DMS79 treated with DMSO at 0.1 percent for 48 hours (cell line): ENCODE results near the gene SIX6.
"Not testable (repeated sequence)": the region's sequence is repeated elsewhere in the genome, so short reads cannot be mapped to it uniquely, and the experiment has no call there.

Experiments
- DNase-seq: peaks from one replicate; lab custom pipeline; 2025; lab: John Stamatoyannopoulos, UW

The SIX6 gene

DNA sequence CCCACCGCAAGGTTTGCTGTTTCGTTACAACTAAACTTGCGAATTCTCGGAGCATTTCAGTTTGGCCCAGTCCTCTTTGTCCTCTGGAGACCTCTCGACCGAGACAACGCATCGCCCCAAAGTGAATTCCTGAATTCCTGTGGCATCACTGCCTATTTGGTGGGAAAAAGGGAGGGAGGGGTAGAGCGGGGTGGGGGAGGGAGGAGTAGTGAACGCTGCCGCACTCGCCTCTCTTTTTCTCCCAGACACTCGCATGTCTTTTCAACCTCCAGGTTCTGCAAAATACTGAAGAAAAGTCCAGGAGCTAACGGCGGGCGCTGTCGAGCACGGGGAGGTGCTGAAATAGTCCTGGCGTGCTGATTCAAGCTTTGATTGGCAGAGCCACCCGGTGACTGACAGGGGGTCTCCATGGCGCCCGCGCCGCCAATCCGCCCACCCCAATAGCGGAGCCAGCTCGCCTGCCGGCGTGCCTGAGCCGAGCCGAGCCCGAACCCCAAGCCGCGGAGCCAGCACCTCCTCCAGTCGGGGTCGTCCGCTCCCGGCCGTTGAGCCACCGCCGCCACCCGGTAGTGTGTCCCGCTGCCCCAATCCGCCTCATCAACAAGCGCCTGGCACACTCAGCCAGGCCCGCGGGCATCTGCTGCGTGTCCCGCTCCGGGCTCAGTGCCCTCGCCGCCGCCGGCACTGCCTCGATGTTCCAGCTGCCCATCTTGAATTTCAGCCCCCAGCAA, at the start of gene SIX6:
SIX6 (plus strand) TSS at position 440 of the 731 bp plus-strand sequence; CDS start at position 693, 253 bp downstream.
- DNase-seq: peak; percentile 38

DNA sequence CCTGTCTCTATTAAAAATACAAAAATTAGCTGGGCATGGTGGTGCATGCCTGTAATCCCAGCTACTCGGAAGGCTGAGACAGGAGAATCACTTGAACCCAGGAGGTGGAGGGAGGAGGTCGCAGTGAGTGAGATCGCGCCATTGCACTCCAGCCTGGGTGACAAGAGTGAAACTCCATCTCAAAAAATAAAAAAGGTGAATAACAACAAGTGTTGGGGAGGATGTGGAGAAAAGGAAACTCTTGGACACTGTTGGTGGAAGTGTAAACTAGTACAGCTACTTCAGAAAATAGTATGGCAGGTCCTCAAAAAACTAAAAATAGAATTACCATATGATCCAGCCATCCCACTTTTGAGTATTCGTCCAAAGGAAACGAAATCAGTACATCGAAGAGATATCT, 28.7 kb upstream of the SIX6 start:
- not testable (repeated sequence) for DNase-seq

DNA sequence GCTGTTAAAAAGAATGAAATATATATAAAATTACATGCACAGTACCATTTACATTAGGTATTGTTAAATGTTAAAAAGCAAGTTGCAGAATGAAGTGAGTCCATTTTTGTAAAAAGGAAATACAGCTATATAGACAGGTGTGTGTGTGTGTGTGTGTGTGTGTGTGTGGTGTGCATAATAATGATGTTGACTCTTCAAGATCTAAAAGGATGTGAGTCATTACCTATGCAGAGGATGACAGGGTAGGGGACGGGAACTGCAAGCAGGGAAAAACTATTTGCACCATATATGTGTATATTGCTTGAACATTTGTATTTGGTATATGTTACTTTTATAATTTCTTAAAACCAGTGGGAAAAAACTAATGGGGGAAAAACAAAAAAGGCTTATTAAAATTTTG, 26.2 kb upstream of the SIX6 start:
- DNase-seq: no peak

DNA sequence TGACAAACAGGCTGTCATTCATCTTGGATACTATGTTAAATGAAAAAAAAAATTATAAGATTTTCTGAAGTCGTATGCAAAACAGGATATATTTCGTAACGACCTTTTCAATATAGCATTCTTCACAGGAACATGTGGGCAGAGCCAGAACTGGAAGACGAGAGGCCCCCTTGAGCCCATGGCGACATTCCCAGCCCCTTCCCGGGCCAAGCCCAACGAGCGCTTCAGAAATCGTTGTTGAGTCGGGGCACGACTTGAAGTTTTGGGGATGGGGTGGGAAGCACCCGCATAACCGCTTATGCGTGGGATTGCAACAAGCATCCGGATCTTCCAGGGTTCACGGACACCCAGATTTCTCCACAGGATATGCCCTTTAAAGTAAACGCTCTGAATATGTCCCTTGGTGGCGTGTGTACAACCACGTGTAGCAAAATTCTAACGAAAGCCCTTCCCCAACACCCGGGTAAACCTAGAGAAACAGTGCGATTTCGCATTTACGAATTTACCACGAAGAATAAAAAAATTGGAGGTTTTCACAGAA, 23.8 kb upstream of the SIX6 start:
- DNase-seq: no peak

DNA sequence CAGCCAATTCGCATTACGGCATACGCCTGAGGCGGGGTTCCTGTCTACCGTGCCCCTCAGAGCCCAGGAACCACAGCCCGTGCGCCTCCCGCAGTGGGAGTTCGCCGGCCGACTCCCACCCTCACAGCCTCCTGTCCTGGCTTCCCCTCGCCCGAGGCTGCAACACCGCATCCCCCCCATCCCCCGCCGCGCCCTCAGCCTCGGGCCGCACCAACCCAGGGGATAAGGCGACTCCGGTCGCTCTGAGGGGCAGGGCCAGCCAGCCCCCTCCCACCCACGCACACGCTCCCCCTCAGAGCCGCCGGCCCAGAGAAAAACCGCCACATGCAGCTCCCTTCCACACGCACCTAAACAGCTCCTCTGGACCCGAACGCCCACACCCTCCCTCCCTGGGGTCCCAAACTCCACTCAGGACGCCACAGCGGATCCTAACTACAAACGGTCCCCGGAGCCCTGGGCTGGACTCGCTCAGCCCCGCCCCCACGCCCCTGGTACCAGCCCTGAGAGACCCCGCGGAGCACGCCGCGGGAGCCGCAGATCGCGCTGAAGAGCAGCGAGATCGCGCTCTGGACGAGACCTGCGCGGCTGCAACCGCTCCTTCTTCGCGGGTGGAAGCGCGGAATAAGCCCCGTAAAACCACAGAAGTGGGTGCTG, 23.2 kb upstream of the SIX6 start, which contains the start of gene C14orf39:
C14orf39 (minus strand) TSS at position 466 of the 654 bp plus-strand sequence. CDS start 985 bp downstream, outside the sequence.
- no peak for DNase-seq

DNA sequence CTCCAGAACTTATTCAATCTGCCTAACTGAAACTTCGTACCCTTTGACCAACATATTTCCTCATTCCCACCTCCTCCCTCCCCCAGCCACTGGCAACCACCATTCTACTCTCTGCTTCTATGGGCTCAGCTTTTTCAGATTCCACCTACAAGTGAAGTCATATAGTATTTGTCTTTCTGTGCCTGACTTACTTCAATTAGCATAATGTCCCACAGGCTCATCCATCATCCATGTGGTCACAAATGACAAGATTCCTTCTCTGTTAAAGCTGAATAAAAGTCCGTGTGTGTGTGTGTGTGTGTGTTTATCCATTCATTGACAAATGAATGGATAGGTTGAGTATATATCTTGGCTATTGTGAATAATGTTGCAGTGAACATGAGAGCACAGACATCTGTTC, 21.7 kb upstream of the SIX6 start:
- no peak for DNase-seq

DNA sequence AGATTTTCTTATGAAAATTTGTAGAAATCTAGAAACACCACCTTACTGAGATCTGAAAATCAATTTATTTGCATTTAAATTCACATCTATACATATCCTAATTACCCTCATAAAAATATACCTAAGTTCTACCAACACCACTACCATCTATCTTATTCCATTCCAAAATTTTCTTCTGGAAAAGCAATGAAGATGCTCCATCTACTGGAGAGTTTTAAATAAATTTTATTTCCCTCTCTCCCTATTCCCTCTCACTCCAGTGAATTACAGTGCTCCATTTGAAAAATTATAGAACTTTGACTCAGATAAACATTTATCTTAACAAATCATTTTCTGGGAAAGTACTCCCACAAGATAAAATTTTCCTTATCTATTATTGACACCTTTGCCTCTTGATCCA, 20.8 kb upstream of the SIX6 start:
- DNase-seq: no peak

DNA sequence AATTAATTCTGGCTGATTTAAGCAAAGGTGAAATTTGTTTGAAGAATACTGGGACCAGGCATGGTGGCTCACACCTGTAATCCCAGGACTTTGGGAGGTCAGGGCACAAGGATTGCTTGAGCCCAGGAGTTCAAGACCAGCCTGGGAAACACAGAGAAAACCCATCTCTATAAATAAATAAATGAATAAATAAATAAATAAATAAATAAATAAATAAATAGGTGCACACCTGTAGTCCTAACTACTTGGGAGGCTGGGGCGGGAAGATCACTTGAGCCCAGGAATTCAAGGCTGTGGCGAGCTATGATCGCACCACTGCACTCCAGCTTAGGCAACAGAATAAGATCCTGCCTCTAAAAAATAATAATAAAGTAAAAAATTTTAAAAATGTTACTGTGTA, 18.7 kb upstream of the SIX6 start:
- DNase-seq: no peak

DNA sequence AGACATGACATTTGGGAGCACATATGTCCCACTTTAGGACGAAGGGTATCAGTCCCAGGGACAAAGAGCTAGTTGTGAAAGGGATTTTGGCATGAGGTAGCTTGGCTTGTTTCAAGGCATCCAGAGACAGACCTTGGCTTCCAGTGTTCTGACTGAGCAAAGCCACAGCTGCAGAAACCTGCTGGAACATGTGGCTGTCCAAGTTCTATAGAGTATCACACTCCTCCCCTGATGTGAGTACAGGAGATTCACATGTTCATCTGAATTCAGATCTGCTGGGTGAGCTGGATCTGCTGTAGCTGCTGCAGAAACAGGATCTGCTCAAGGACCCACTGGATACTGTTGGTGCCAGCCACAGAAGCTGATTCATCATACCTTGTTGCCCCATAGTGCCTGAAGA, 13.0 kb upstream of the SIX6 start:
- no peak for DNase-seq

DNA sequence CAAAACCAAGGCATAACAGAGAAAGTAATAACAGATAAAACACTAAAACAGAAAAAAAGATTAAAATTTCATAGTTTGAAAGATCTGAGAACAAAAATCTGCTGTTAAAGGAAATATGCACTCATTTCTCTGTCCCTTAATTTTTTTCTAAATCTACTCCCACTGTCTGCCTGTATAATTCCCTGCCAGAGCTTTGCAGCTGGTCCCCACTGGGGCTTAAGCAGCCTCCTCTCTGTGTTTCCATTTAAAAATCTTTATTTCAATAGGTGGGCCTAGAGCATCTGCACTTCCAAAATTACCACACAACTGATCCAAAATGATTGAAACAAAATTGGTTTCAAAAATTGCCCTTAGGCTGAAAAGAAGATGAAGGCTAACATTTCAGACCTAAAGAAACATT, 6.4 kb upstream of the SIX6 start:
- no peak for DNase-seq

DNA sequence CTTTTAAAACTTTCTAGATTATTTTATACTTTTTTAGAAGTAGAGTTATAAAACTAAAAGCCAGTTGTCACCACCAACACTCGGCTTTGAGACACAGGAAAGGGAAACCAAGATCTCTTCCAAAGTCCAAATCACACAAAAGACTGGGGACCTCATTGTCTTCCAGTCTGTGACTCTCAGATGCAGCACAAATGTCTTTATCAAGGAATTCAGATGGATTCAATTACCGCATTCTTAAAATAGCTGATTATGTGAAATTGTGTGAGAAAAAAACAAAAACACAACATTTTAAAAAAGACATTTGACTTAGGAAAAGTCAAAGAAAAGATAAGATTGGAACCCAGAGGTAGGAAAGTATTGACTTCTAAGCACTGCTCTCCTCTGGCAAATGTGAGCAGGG, 3.5 kb upstream of the SIX6 start:
- no peak for DNase-seq

DNA sequence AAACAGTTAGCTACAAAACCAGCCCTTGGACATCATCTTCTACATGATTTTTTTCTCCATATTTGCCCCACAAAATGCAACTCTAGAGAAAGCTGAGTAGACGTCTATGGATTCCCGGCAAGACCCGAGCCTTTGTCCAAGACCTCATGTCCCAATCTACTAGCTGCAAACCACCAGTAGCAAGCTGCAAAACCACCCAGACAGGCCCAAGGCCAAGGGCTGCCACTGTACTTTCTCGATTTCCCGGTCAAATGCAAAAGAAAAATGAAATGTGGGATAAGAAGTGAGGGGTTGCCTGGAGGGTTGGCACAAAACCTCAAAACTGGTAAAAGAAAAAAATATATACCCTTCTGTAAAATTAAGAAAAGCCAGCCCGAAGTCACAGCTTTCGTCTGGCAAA, 2.9 kb upstream of the SIX6 start:
- no peak for DNase-seq

DNA sequence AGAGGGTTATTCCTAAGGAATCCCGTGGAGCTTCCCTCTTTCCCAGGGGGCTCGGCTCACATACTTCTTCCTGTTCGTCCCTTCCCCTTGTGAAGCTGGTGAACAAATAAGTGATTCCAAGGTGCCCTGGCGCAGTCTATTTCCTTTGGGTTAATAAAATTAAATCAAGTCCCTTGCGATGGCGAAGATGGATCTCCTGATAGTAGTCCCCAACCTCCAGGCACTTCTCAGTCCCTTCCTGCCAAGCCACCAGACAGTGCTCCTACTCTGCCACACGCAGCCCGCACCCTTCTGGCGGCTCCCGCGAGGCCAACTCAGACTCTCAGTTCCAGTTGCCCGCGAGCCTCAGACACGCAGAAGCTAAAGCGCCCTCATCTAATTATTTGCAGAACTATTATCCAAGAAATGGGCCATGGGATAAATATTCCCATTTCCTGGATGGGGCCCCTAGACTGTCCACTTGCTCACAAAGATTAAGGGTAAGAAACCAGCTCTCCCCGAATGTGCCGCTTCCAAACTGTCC, 2.4 kb upstream of the SIX6 start:
- DNase-seq: no peak

DNA sequence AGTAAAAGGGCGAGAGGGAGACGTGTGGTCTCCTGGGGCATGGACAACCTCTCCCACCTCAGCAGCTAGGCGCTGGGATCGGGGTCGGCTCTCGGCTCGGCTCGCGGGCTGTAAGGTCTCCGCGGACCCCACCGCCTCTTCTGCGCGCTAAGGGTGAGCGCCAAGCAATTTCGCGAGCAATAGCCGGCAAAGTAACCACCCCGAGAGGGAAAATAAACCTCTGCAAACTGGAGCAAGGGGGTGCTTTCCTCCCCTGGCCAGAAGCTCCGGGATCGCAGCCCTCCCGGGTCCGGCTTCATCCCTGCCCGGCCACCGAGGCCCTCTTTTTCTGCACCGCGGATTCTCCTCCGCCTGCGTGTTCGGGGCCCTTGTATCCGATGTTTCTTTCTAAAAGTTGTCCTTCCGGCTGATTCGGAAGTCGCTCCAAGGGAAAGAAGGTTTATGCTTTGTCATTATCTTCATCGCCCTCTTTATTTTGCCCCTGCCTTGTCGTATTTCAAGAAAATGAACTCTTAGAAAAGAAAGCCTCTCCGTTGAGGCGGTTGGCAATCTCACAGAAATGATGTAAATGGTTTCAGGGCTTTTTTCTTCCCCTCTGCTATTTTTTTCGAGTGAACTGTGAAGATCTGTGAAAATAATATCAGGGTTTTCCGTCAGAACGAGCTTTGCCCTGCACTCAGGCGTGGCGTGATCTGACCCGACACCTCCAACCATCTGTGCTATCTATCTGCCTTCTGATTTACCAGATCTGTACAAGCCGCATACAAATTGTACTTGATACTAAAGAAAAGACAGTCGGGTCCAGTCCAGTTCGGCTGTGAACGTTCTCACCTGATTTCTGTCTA, 1.7 kb upstream of the SIX6 start:
- DNase-seq: no peak

DNA sequence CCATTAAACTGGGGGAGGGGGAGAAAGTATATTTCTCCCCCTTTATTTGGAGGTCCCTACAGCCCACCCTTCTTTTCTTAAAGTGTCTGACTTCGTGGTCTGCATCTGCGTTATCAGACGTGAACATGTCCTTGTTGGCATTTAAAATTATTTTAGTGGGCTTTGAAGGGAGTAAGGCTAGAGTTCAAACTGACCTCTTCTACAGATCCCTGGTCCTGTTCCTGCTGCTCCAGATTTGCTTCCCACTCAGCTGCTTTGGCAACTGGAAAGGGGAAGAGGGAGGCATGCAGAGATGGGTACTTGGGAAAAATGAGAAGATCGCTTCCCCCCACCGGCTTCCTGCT, 611 bp upstream of the SIX6 start:
- DNase-seq: no peak

DNA sequence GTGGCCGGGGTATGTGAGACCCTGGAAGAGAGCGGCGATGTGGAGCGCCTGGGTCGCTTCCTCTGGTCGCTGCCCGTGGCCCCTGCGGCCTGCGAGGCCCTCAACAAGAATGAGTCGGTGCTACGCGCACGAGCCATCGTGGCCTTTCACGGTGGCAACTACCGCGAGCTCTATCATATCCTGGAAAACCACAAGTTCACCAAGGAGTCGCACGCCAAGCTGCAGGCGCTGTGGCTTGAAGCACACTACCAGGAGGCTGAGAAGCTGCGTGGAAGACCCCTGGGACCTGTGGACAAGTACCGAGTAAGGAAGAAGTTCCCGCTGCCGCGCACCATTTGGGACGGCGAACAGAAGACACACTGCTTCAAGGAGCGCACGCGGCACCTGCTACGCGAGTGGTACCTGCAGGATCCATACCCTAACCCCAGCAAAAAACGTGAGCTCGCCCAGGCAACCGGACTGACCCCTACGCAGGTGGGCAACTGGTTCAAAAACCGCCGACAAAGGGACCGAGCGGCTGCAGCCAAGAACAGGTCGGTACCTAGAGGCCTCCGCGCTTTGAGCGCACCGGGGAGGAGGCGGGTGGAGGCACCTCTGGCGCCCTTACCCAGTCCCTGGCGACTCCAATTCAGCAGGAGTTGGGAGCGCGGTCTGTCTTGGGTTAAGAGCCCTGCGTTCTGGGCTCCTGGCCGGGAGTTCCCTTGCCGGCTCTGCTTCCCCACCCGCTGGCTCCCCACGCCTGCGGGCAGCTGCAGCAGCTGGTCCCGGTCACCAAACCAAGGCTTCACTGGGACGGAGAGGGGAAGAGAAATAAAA, 700 bp downstream of the SIX6 start:
- DNase-seq: no peak

DNA sequence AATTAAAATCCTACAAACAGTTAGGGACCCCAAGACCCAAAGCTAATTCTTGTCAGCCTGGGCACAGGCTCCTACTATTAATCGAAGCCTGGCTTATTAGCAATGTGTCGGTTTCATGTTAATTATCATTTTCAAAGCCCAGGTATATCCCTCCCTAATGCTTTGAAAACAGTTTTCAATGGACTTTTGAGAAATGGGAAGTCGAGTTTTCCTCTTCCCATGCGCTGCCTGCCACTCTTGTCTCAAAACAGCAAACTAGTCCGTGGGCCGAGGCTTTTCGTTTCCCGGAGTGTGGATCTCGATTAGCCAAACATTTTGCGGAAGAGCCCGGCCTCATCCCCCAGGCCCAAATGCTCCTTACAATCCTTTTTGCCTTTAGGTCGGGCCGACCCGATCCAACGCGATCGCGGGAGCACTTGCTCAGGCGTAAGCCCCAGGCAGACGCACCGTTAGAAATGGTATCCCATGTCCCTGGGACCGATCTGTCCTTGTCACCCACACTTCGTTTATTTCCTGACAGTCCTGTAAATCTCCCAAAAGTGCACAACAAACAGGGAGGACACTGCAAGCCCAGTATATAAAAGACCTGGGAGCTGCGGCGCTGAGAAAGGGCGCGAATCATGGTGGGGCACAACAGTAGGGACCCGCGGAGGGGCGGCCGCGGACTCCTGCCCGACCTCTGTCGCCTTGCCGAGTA, 1.5 kb downstream of the SIX6 start:
- DNase-seq: no peak

DNA sequence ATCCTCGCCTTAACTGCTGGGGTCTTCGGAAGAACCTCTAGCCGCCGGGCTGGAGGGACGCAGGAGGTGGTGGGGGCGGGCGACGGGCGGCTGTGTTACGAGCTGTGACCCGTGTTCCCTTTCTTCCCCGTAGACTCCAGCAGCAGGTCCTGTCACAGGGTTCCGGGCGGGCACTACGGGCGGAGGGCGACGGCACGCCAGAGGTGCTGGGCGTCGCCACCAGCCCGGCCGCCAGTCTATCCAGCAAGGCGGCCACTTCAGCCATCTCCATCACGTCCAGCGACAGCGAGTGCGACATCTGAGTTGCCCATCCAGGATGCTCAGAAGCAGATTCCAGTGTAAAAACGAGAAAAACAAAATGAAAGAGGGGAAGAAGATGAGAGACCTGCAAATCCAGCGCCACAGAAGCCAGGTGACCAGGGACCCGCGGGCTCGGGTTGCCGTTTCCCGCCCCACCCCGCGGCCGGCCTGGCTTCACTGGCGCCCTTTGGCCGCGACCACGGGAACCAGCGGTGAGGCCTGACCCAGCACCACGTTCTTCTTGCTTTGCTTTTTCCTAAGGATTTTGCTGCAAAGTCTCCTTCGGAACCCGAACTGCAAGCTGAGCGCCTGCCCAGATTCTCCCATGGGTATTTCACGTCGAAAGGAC, 2.1 kb downstream of the SIX6 start:
- no peak for DNase-seq

DNA sequence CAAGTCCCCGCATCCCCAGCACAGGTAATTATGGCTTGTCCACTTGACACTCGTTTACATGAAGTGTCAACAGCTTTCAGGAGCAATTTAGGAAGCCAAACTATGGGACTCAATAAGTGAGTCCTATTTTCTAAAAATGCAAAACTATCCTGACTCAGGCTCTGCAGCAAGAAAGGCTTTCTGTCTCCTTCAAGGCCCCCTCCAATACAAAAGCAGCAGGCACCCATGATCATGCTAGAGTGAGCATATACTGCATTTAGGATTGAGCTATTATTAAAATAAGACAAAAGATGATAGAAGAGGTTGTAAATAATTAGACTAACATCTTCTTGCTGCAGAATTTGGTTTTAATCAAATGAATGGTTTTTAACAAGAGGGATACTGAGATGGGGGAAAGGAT, 3.2 kb downstream of the SIX6 start:
- peak; percentile 33 for DNase-seq

DNA sequence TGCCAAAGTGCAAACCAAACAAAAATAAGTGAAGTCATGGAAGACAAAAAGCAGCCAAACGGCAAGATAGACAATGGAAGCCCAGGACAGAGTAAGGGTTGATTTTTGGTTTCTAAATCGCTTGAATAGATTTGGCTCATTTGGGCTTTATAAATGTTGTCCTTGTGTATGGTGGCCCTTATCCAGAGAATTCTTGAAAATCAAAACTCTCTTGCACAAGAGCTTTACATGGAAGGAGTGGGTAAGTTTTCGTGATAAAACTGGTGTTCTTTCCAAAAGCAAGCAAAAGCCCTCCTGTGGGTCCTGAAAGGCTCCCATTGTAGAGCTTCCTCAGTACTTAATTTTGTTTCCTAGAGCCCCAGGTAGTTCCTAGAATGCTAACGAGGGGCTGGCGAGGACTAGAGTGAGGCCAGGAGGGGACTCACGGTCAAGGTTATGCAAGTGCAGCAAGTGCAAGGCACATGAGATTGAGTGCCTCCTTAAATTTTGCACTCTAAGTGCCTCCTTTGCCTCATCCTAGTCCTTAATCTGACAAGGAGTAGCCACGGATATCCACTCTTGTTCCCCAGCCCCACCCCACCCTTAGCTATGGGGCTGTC, 4.1 kb downstream of the SIX6 start:
- no peak for DNase-seq
